C4-2B (cell line): ENCODE data around the gene MSRB3.

Source experiments
- H3K27ac ChIP-seq: fragments of 450-650 bp; 2 replicates; pipeline ENCODE4 v1.5.1; 2017
- CTCF ChIP-seq: fragments of 450-650 bp; conservative IDR thresholded peaks from 2 replicates; pipeline ENCODE4 v1.5.1; 2017; ENCODE audit warnings: mild to moderate bottlenecking
- ZFX ChIP-seq: fragments of 450-650 bp; IDR thresholded peaks from 2 replicates; pipeline ENCODE4 v1.6.1; 2017

MSRB3 gene

GRCh38 chr12:65415826-65416225 is 137.3 kb downstream of the MSRB3 start:
- TF ChIP-seq CTCF (no peak), ZFX (no peak)

GRCh38 chr12:65419284-65420072 is 141.0 kb downstream of the MSRB3 start:
- H3K27ac ChIP-seq = no peak overlapping the region
- TF ChIP-seq CTCF (peak; percentile 23), ZFX (no peak)

More at GRCh38 chr12:65415826-65416225, 137.3 kb downstream of the MSRB3 start:
- no peak overlapping the region for H3K27ac ChIP-seq

GRCh38 chr12:65420941-65421340 is 142.5 kb downstream of the MSRB3 start:
- no peak for TF ChIP-seq CTCF
- no peak for TF ChIP-seq ZFX
- H3K27ac ChIP-seq = no peak overlapping the region

- no peak overlapping the region for H3K27ac ChIP-seq
- TF ChIP-seq CTCF (no peak), ZFX (no peak)
These were observed 149.2 kb downstream of the MSRB3 start for GRCh38 chr12:65427646-65428045.

- H3K27ac ChIP-seq = no peak overlapping the region
- TF ChIP-seq CTCF = no peak
- no peak for TF ChIP-seq ZFX
These were observed 151.5 kb downstream of the MSRB3 start for GRCh38 chr12:65430006-65430405.

GRCh38 chr12:65430571-65431306 is 152.3 kb downstream of the MSRB3 start:
- H3K27ac ChIP-seq = no peak overlapping the region
- TF ChIP-seq ZFX (no peak), CTCF (no peak)

- no peak for TF ChIP-seq CTCF
- TF ChIP-seq ZFX = no peak
- H3K27ac ChIP-seq = no peak overlapping the region
These were observed 153.6 kb downstream of the MSRB3 start for GRCh38 chr12:65432114-65432513.
